ENCODE measurements around the gene SEC23A.
A peak's percentile ranks its signal among the peaks of the same experiment; 100 is the strongest.
"Not testable (repeated sequence)": the region's sequence is repeated elsewhere in the genome, so short reads cannot be mapped to it uniquely, and the experiment has no call there.

Gene SEC23A

GRCh38 chr14:39029789-39030188, 73.2 kb downstream of the SEC23A start:
- DNase-seq = no peak

- DNase-seq = no peak
Measured at GRCh38 chr14:39028620-39029019, 74.4 kb downstream of the SEC23A start.

DNA sequence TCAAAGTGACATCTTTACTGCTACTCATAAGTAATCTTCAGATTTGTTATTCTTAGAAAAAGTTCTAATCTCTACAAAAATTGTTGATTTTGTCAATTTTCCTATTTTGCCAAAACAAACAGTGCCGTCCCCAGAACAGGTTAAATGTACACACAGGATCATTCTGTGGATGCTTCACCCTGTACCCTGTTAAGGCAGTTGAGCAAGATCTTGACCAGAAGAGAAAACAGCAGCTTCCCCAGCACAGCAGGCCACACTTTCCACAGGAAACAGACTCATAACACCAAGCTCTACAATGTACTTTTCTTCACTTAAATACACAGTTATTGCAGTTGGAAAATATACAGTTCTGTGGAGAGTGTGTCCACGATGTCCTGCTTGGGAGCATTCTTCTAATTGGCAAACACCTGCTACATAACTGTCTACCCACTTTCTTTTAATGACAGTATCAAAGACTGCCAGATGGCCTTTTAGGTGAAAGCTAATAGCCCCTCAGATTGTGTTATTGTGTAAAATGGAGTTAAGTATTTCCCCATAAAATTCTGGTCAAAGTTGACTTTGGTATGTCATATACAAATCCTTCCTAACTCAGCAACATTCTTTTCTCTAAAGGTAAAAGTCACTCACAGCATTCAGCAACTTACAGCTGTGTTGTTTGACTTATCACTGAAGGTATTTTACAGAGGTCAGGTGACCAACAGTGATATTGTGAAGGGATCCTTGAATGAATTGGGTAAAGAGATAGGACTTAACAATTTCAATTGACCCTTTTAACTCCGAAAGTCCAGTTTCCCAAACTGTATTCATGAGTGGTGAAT, 77.0 kb downstream of the SEC23A start:
- no peak for DNase-seq

DNA sequence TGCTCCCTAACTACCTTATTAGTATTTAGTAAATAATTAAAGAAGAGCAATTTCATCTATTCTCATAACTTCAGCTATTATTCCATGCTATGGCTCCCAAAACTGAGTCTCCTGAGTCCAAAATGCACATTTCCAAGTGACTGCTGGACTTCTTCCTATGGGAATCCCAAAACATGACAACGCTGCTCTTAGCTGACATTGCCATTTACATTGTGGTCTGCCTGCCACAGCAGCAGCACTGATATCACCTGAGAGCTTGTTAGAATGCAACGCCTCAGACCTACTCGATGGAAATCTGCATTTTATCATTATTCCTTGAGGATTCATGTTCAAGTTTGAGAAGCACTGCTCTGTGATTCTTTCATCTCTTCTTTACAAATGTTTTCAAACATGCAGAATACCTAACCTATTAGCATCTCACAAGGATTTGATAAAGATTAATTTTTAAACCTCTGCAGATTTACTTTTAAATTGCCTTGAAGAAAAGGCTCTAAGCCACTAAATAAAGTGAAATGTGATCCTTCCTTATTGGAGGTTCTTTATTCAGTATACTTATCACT, 77.7 kb downstream of the SEC23A start:
- no peak for DNase-seq

DNA sequence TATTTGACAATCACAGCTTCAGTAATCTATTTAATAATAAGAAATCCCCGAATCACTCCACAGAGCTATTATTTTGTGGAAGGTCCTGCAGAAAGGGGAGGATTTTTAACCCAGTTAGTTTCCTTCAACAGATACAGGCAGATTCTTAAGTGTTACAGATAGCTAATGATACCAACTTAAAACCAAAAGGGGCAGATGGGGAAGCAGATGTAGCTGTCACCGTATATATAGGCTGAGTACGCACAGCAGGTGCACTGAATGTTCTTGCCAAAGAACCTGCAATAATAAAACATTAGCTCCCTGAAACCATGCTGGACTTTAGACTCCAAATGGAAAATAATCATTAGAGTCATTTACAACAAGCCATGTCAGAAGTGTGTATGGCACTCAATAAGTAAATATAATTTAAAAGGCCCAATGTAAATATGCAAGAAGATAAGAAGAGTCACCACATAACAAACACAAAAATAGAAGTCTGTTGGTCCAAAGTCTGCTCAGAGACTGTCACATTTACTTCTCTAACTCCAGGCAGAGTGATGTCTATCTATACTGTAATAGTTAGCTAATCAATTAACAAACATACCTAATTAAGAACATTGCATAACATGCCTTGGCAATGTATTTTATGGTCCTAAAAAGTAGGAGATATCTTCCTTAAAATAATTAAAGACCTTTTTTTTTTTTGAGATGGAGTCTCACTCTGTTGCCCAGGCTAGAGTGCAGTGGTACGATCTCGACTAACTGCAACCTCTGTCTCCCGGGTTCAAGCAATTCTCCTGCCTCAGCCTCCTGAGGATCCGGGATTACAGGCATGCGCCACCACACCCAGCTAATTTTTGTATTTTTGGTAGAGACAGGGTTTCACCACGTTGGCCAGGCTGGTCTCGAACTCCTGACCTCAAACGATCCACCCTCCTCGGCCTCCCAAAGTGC, 78.8 kb downstream of the SEC23A start:
- DNase-seq = no peak

GRCh38 chr14:39017096-39018016, 85.7 kb downstream of the SEC23A start:
- DNase-seq = not testable (repeated sequence)

GRCh38 chr14:39016733-39017095, 86.3 kb downstream of the SEC23A start:
- no peak for DNase-seq

DNA sequence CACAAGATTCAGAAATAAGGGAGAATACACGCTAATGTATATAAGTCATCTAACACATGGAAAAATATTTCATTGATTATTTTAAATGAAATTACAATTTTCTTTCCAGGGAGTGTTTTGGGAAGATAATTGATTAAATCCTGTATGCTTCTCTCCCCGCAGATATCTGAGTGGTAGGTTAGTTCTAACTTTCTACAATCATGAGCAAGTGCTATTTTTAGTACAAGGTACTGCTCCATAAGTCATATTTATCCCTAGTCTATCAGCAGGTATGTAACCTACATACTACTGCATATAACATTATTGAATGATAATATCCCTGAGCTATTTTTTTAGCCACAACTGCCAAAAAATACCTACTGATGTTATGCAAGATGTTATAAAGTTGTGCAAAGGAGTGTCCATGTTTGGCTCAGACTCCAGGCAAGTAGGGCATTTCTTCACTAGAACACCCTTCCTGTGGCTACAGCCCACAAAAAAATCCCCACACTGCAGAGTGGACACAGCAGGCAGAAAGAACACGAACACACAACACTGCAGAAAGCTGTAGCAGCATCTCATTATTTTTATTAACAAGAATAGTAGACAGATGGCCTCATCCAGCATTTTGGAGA, 87.0 kb downstream of the SEC23A start:
- no peak for DNase-seq

- peak; percentile 54 for DNase-seq
Measured at GRCh38 chr14:39015360-39015961, 87.6 kb downstream of the SEC23A start.

DNA sequence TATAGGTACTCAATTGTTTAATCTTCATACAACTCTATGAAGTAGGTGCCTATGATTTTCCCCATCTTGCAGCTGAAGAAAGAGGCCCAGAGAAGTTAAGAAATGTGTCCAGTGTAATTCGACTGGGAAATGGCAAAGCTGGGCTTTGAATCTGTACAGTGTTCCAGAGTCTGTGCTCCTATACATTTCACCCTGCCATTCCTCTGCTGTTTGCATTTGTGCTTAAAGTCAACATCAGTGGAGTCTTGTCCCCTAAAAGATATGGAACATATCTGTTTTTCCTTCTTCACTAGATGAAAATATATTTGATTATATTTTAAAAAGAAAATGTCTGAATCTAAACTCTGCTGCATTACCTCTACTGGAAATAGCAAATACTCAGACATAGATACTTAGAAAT, 88.6 kb downstream of the SEC23A start:
- DNase-seq = no peak

- DNase-seq = not testable (repeated sequence)
Measured at GRCh38 chr14:39008965-39009364, 94.1 kb downstream of the SEC23A start.

GRCh38 chr14:39006721-39007410, 96.2 kb downstream of the SEC23A start:
- DNase-seq = peak; percentile 30

- DNase-seq = no peak
Measured at GRCh38 chr14:39005044-39005880, 97.8 kb downstream of the SEC23A start.

GRCh38 chr14:38999949-39000348, 103.1 kb downstream of the SEC23A start:
- DNase-seq = no peak

DNA sequence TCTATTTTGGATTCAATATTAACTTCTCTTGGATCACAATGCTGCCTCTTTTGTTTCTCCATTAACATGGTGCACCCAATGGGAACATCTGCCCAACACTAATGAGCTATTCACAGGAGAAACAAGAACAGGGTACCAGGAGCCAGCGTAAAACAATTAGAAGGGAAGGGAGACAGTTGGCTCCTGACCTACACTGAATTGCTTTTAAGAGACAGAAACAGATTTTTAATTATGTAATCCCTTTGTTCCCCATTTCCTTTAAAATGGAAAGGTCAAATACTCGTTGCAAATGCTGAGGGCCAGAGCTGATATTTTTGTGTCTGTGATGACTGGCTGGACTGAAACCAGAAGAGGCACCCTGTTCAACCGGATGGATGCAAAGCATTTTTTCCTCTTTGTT, 108.3 kb downstream of the SEC23A start:
- no peak for DNase-seq

DNA sequence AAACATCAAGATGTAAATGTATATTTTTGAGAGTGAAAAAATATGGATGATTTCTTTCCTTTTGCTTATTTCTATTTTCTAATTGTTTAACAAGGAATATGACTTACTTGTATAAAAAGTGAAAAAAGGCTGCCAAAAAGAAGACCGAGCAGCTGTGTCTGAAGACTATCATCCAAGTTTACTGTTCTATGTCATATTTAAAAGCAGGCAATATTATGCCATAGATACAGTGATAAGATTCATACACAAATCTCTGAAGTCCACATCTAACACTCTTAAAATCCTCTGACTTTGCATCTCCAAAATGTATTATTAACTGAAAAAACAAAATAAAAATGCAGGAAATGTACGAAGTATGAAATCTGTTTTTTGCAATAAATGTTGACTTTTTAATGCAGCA, 109.1 kb downstream of the SEC23A start:
- DNase-seq = no peak

DNA sequence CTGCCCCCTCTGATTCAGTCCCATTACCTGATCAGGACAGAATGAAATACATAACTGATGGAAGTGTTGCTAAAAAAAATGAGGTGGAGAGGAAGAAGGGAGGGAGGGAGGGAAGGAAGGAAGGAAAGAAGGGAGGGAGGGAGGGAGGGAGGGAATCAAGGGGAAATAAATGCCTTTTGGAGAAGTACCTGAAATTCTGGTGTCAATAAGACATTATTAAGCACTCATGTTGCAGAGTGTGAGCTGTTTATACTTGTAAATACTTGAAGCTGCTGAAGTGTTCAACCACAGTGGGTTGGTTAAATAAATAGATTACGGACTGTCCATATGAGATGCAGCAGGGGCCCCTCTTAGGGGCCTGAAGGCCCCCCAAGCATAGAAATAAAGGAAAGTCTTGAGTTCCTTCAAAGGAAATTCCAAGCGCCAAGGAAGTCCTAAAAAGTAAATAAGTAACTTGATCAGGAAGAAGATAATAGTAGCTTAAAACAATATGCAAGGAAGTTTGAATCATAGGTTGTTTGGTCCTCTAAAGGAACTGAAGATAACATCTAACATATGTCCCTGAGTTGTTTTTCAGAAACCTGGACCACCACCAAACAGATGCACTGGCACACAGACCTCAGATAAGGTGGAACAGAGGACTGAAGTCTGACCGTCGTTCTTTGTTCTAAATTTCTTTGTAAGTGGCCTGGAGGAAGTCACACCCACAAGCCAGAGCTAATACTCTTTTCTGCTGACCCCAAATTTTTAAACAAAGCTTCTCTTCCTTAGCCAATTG, 110.8 kb downstream of the SEC23A start:
- no peak for DNase-seq

GRCh38 chr14:38991299-38991698, 111.7 kb downstream of the SEC23A start:
- no peak for DNase-seq
